GM12801 (cell line): ENCODE data around the gene TRIM24.

Experiments used
- TF ChIP-seq, protein P1 (sequence below): IDR thresholded peaks from one replicate; pipeline ENCODE4 v1.5.1; 2011; ENCODE audit warnings: control low read depth; ENCODE audit not compliant: insufficient read length; ENCODE audit errors: extremely low read depth

The TRIM24 gene

DNA sequence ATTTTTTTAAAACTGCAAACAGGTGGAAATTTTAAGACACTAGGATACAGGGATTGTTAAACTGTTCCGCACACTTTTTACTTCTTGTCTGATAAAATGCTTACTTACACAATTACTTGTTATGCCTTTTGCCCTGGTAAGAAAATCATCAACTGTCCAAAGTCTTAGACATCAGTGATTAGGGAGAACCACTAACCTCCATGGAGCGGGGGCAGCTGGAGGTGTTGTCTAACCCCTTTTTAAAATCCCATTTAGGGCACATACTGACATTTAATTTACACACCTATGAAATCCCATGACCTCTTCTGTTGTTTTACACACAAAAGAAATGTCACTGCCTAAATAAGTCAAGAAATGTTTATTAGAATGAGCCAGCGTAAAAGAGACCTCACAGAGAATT lies 65.7 kb downstream of the TRIM24 start:
- TF ChIP-seq, protein P1, sequence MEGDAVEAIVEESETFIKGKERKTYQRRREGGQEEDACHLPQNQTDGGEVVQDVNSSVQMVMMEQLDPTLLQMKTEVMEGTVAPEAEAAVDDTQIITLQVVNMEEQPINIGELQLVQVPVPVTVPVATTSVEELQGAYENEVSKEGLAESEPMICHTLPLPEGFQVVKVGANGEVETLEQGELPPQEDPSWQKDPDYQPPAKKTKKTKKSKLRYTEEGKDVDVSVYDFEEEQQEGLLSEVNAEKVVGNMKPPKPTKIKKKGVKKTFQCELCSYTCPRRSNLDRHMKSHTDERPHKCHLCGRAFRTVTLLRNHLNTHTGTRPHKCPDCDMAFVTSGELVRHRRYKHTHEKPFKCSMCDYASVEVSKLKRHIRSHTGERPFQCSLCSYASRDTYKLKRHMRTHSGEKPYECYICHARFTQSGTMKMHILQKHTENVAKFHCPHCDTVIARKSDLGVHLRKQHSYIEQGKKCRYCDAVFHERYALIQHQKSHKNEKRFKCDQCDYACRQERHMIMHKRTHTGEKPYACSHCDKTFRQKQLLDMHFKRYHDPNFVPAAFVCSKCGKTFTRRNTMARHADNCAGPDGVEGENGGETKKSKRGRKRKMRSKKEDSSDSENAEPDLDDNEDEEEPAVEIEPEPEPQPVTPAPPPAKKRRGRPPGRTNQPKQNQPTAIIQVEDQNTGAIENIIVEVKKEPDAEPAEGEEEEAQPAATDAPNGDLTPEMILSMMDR: no peak

- TF ChIP-seq, protein P1: no peak
Observed at GRCh38 chr7:138527746-138528223, 67.7 kb downstream of the TRIM24 start.

DNA sequence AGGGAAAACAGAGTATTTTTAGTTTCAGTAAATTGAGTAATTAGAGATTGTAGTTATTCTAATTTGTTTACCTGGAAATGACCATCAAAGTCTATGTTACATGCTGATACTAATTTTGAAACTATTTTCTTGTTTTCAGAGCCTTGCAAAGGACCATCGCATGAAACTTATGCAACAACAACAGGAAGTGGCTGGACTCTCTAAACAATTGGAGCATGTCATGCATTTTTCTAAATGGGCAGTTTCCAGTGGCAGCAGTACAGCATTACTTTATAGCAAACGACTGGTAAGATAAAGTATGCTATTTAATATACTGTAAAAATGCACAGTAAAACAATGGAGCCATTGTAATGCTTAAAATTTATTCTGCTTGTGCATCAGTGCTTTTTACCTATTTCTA lies 78.5 kb downstream of the TRIM24 start:
- TF ChIP-seq, protein P1: no peak

- TF ChIP-seq, protein P1: no peak
Observed at GRCh38 chr7:138538997-138539644, 79.1 kb downstream of the TRIM24 start.

GRCh38 chr7:138542183-138542582 lies 82.1 kb downstream of the TRIM24 start:
- TF ChIP-seq, protein P1: no peak

GRCh38 chr7:138543739-138544138 lies 83.7 kb downstream of the TRIM24 start:
- TF ChIP-seq, protein P1: no peak

DNA sequence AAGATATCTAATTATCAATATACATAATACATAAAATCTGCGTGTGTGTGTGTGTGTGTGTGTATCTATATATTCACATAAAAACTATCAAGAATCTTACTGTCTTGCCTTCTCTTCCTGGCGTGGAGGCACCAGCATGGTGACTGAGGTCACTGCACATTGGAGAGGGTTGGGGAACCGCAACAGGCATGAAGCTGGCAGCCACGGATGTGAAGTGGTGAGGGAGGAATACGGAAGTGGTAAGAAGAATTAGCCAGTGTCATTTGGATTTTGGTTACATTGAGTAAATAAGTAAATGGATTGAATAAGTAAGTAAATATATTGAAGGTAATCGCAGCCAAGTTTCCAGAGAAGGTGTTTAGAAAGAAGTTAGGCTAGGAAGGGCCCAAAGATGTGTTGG lies 85.1 kb downstream of the TRIM24 start:
- TF ChIP-seq, protein P1: no peak
